HG03095 (cell line): ENCODE measurements around the gene CLEC12A.

Experiments used
- ATAC-seq: cut with Tn5 transposase; IDR thresholded peaks from one replicate; pipeline ENCODE4 v1.9.1; 2021; ENCODE audit warnings: moderate library complexity; ENCODE audit not compliant: unreplicated experiment

The CLEC12A gene

GRCh38 chr12:10031771-10032175 lies 60.6 kb downstream of the CLEC12A start:
- ATAC-seq: no peak

- no peak for ATAC-seq
These were observed 62.8 kb downstream of the CLEC12A start for GRCh38 chr12:10033783-10034545.
